Measurements from ENCODE around the gene CCL11. TPM values are rescaled to one million over a fixed set of nuclear protein-coding genes. Genes with fewer than 3 reads are reported as not detected.

CCL11 gene
- total RNA-seq, 4 donors from 2014 or later, result 2.3 to 23.1 TPM; not detected in 2

DNA sequence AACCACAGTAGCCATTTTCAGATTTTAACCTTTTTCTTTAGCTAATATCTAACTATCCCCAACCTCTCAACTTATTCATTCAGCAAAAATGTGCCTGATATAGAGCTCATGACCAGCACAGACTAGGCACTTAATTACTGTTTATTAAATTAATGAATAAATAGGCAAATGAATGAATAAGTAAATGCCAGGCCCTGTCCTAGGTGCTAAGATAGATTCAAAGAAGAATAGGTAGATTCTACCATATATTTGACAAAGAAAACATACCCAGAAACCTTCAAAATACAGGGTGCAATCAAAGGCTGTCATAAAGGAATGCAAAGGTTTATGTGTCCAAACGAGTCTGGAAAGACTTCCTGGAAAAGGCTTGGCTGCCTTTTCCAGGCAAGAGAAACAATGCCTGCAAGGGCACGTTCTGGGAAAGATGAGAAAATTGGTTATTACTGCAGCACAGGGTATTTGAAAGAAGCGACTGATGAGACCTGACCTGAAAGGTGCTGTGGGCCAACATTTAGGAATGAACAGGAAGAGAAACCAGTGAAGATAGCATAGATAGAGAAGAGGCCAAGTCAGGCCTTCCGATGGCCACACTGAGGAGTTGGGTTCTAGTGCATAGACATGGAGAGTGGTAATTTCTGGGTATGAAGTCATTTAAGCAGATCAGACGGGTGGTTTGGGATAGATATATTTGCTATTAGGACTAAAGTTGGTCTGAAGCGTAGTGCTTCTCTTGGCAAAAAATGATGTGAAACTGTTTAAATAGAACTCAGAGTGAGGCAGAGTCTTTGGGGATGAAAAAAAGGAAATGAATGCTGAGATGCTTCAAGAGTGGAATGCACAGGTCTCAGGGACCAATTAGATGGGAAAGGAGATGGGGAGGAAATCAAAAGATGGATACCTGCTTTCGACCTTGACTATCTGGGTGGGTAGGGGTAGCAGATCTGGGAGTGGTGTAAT, 41.9 kb upstream of the CCL11 start:
- H3K27me3 ChIP-seq, result no peaks in the 10 kb centered on the region
- no peak overlapping the region for H3K27ac ChIP-seq
- H3K4me3 ChIP-seq, result no peak overlapping the region
- peaks cover 0 to 17% (median 7%) of the 10 kb centered on the region in 4 donors for H3K4me1 ChIP-seq
- H3K9me3 ChIP-seq, result no peaks in the 10 kb centered on the region
- no peak for DNase-seq
- H3K36me3 ChIP-seq, result no peaks in the 10 kb centered on the region
- TF ChIP-seq POLR2A (IDR thresholded peaks at IDR 0.05), result no peak
- TF ChIP-seq, protein P1, sequence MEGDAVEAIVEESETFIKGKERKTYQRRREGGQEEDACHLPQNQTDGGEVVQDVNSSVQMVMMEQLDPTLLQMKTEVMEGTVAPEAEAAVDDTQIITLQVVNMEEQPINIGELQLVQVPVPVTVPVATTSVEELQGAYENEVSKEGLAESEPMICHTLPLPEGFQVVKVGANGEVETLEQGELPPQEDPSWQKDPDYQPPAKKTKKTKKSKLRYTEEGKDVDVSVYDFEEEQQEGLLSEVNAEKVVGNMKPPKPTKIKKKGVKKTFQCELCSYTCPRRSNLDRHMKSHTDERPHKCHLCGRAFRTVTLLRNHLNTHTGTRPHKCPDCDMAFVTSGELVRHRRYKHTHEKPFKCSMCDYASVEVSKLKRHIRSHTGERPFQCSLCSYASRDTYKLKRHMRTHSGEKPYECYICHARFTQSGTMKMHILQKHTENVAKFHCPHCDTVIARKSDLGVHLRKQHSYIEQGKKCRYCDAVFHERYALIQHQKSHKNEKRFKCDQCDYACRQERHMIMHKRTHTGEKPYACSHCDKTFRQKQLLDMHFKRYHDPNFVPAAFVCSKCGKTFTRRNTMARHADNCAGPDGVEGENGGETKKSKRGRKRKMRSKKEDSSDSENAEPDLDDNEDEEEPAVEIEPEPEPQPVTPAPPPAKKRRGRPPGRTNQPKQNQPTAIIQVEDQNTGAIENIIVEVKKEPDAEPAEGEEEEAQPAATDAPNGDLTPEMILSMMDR (IDR thresholded peaks at IDR 0.05), result no peak

DNA sequence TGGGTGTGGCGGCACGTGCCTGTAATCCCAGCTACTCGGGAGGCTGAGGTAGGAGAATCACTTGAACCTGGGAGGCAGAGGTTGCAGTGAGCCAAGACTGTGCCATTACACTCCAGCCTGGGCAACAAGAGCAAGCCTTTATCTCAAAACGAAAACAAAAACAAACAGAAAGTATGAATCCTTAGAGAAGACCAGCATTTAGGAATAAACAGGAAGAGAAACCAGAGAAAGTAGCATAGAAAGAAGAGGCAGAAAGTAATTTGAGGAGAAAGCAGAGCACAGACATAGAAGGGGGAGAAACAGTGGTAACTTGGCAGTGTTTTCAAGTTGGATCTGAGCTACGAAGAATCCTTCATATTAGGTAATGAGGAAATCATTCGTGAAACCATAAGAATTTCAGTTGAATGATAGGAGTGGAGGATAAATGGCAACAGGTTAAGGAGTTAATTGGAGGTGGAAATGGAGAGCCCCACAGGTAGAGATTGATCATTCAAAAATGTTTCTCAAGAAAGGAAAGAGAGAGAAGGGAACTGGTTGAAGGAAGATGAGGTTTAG, 40.1 kb upstream of the CCL11 start:
- Histone ChIP-seq H3K9me3 (no peaks in the 10 kb centered on the region), H3K27ac (peak overlapping the region in 1 of 4 donors; percentile 18), H3K27me3 (no peaks in the 10 kb centered on the region), H3K4me3 (no peak overlapping the region), H3K4me1 (peaks cover 0 to 28% (median 7%) of the 10 kb centered on the region in 4 donors), H3K36me3 (no peaks in the 10 kb centered on the region)
- DNase-seq, result no peak
- no peak for TF ChIP-seq POLR2A (IDR thresholded peaks at IDR 0.05)
- TF ChIP-seq, protein P1 (IDR thresholded peaks at IDR 0.05), result no peak

DNA sequence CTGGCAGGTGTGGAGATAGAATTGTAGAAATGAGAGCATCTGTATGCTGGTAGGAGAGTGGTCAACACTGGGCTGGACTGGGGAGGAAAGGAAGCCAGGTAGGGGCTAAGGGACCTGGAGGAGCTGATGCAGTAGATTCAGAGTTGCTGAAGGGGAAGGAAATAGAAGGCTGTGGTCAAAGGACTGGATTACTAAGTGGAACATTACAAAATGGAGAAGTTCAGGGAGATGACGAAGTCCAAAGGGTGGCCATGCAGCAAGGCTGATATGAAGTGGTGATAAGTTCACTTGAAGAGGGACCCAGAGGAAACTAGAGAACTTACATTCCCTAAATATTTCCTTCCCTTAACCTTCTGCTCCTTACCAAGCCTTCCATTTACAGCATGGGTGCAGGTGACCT, 39.1 kb upstream of the CCL11 start:
- peaks cover 0 to 29% (median 7%) of the 10 kb centered on the region in 4 donors for H3K4me1 ChIP-seq
- H3K36me3 ChIP-seq, result no peaks in the 10 kb centered on the region
- no peaks in the 10 kb centered on the region for H3K9me3 ChIP-seq
- H3K27me3 ChIP-seq, result no peaks in the 10 kb centered on the region
- no peak for DNase-seq
- no peak overlapping the region for H3K27ac ChIP-seq
- no peak for TF ChIP-seq POLR2A (IDR thresholded peaks at IDR 0.05)
- TF ChIP-seq, protein P1 (IDR thresholded peaks at IDR 0.05), result no peak
- H3K4me3 ChIP-seq, result no peak overlapping the region

DNA sequence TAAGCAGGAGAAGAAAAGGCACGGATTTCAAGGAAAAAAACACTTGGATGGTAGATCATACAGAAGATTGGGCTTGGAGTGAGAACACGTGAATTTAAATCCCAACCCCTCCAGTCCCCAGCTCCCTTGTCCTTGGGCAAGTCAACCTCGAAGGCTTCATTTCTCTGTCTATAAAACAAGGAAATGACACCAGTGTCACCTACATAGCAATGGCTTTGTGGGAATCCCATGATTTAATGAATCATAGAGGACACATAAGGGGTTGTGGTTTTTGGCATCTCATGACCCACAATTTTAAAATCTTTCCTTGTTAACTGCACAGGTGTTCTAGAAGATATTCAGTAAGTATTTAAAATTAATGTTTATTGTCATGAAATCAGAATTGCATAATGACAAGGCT, 38.7 kb upstream of the CCL11 start:
- no peak for TF ChIP-seq POLR2A (IDR thresholded peaks at IDR 0.05)
- TF ChIP-seq, protein P1 (IDR thresholded peaks at IDR 0.05), result no peak
- no peak overlapping the region for H3K27ac ChIP-seq
- DNase-seq, result no peak
- no peak overlapping the region for H3K4me3 ChIP-seq
- H3K36me3 ChIP-seq, result no peaks in the 10 kb centered on the region
- H3K9me3 ChIP-seq, result no peaks in the 10 kb centered on the region
- peaks cover 0 to 31% (median 10%) of the 10 kb centered on the region in 4 donors for H3K4me1 ChIP-seq
- H3K27me3 ChIP-seq, result no peaks in the 10 kb centered on the region

DNA sequence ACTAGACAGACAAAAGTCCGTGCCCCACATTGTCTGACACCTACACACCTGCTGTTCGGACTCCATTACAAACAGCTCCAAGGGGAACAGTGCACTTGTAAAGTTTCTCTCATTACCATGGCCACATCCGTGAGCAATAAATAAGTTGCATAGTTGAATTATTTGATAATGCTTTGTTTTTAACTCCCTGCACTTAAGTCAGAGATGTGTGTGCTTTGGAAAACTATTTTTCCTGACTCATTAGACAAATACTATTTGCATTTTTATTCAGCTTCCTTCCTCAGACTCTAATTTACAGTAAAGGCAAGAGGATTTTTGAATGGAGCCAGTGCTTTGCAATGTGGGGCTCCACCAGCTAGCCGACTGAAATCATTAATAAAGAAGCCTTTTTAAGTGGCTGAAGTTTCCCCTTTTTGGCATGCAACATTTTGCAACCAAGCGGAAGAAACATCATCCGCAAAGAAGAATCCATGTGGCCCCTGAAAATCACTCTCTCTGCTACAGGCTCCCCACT, 37.0 kb upstream of the CCL11 start:
- Histone ChIP-seq H3K4me1 (peaks cover 0 to 45% (median 11%) of the 10 kb centered on the region in 4 donors), H3K9me3 (no peaks in the 10 kb centered on the region), H3K4me3 (no peak overlapping the region), H3K36me3 (no peaks in the 10 kb centered on the region), H3K27ac (peak overlapping the region in 2 of 4 donors; percentile 13 to 49), H3K27me3 (no peaks in the 10 kb centered on the region)
- DNase-seq, result no peak
- TF ChIP-seq, protein P1 (IDR thresholded peaks at IDR 0.05), result no peak
- no peak for TF ChIP-seq POLR2A (IDR thresholded peaks at IDR 0.05)

Measured in Peyer's patch (tissue), 4 donors.